Measurements from ENCODE around the gene NOL11.
"Not testable (repeated sequence)": the region's sequence is repeated elsewhere in the genome, so short reads cannot be mapped to it uniquely, and the experiment has no call there.

NOL11 gene

GRCh38 chr17:67711916-67712315 lies 5.8 kb upstream of the NOL11 start:
- no peak for DNase-seq (ENCODE audit: low spot score)

GRCh38 chr17:67712375-67712774 lies 5.4 kb upstream of the NOL11 start:
- DNase-seq (ENCODE audit: low spot score): no peak

- no peak for DNase-seq (ENCODE audit: low spot score)
Measured at GRCh38 chr17:67713169-67713568, 4.6 kb upstream of the NOL11 start.

GRCh38 chr17:67716405-67716798 lies 1.3 kb upstream of the NOL11 start:
- DNase-seq (ENCODE audit: low spot score): no peak

GRCh38 chr17:67717192-67717623 lies 528 bp upstream of the NOL11 start:
- DNase-seq (ENCODE audit: low spot score): no peak

GRCh38 chr17:67718325-67718941 lies 697 bp downstream of the NOL11 start:
- peak; percentile 75 for DNase-seq (ENCODE audit: low spot score)

- DNase-seq (ENCODE audit: low spot score): no peak
Measured at GRCh38 chr17:67725373-67725791, 7.6 kb downstream of the NOL11 start.

- DNase-seq (ENCODE audit: low spot score): no peak
Measured at GRCh38 chr17:67725807-67726206, 8.1 kb downstream of the NOL11 start.

- DNase-seq (ENCODE audit: low spot score): not testable (repeated sequence)
Measured at GRCh38 chr17:67727152-67728039, 9.7 kb downstream of the NOL11 start.

GRCh38 chr17:67729903-67730302 lies 12.2 kb downstream of the NOL11 start:
- no peak for DNase-seq (ENCODE audit: low spot score)

- DNase-seq (ENCODE audit: low spot score): no peak
Measured at GRCh38 chr17:67730731-67731130, 13.0 kb downstream of the NOL11 start.

- DNase-seq (ENCODE audit: low spot score): no peak
Measured at GRCh38 chr17:67733449-67733848, 15.7 kb downstream of the NOL11 start.

- no peak for DNase-seq (ENCODE audit: low spot score)
Measured at GRCh38 chr17:67737145-67737544, 19.4 kb downstream of the NOL11 start.

GRCh38 chr17:67742025-67742424 lies 24.3 kb downstream of the NOL11 start:
- DNase-seq (ENCODE audit: low spot score): no peak

- DNase-seq (ENCODE audit: low spot score): no peak
Measured at GRCh38 chr17:67746704-67747571, 29.2 kb downstream of the NOL11 start.

- DNase-seq (ENCODE audit: low spot score): no peak
Measured at GRCh38 chr17:67747681-67748235, 30.0 kb downstream of the NOL11 start.

GRCh38 chr17:67750067-67750466 lies 32.3 kb downstream of the NOL11 start:
- no peak for DNase-seq (ENCODE audit: low spot score)

- no peak for DNase-seq (ENCODE audit: low spot score)
Measured at GRCh38 chr17:67751101-67752074, 33.7 kb downstream of the NOL11 start.

- not testable (repeated sequence) for DNase-seq (ENCODE audit: low spot score)
Measured at GRCh38 chr17:67752160-67752559, 34.4 kb downstream of the NOL11 start.

GRCh38 chr17:67753026-67753425 lies 35.3 kb downstream of the NOL11 start:
- DNase-seq (ENCODE audit: low spot score): no peak

- DNase-seq (ENCODE audit: low spot score): no peak
Measured at GRCh38 chr17:67754001-67754400, 36.3 kb downstream of the NOL11 start.
